ENCODE data around the gene IGF2BP3.

The IGF2BP3 gene

GRCh38 chr7:23393636-23394035 is 76.7 kb downstream of the IGF2BP3 start:
- Histone ChIP-seq H3K4me1 (ENCODE audit: insufficient read depth, insufficient read length) (no peaks in the 10 kb centered on the region), H3K9ac (ENCODE audit: insufficient read length, low read depth) (no peak overlapping the region), H3K4me3 (ENCODE audit: insufficient read length, low read depth) (no peak overlapping the region), H3K9me3 (ENCODE audit: insufficient read depth, low read length) (no peaks in the 10 kb centered on the region), H3K36me3 (ENCODE audit: insufficient read depth, insufficient read length, low read length) (peaks cover 28% of the 10 kb centered on the region), H3K27me3 (ENCODE audit: insufficient read depth, insufficient read length) (no peaks in the 10 kb centered on the region)
- DNase-seq (ENCODE audit: low read depth, low spot score) = no peak
- TF ChIP-seq YY1 (IDR thresholded peaks at IDR 0.05; ENCODE audit: insufficient read depth, insufficient read length) (no peak), SUZ12 (IDR thresholded peaks at IDR 0.05; ENCODE audit: extremely low read depth, insufficient read depth, insufficient read length) (no peak), ZNF274 (IDR thresholded peaks at IDR 0.05; ENCODE audit: low read depth, low read length) (no peak)

- no peak for TF ChIP-seq YY1 (IDR thresholded peaks at IDR 0.05; ENCODE audit: insufficient read depth, insufficient read length)
- no peak for TF ChIP-seq ZNF274 (IDR thresholded peaks at IDR 0.05; ENCODE audit: low read depth, low read length)
- TF ChIP-seq SUZ12 (IDR thresholded peaks at IDR 0.05; ENCODE audit: extremely low read depth, insufficient read depth, insufficient read length) = no peak
- Histone ChIP-seq H3K4me3 (ENCODE audit: insufficient read length, low read depth) (no peak overlapping the region), H3K9ac (ENCODE audit: insufficient read length, low read depth) (no peak overlapping the region), H3K9me3 (ENCODE audit: insufficient read depth, low read length) (no peaks in the 10 kb centered on the region), H3K36me3 (ENCODE audit: insufficient read depth, insufficient read length, low read length) (peaks cover 38% of the 10 kb centered on the region), H3K27me3 (ENCODE audit: insufficient read depth, insufficient read length) (no peaks in the 10 kb centered on the region), H3K4me1 (ENCODE audit: insufficient read depth, insufficient read length) (no peaks in the 10 kb centered on the region)
- no peak for DNase-seq (ENCODE audit: low read depth, low spot score)
These were observed 80.6 kb downstream of the IGF2BP3 start for GRCh38 chr7:23389701-23390100.

GRCh38 chr7:23387583-23387982 is 82.7 kb downstream of the IGF2BP3 start:
- H3K4me1 ChIP-seq (ENCODE audit: insufficient read depth, insufficient read length) = no peaks in the 10 kb centered on the region
- no peaks in the 10 kb centered on the region for H3K27me3 ChIP-seq (ENCODE audit: insufficient read depth, insufficient read length)
- H3K4me3 ChIP-seq (ENCODE audit: insufficient read length, low read depth) = no peak overlapping the region
- TF ChIP-seq ZNF274 (IDR thresholded peaks at IDR 0.05; ENCODE audit: low read depth, low read length) (no peak), YY1 (IDR thresholded peaks at IDR 0.05; ENCODE audit: insufficient read depth, insufficient read length) (no peak), SUZ12 (IDR thresholded peaks at IDR 0.05; ENCODE audit: extremely low read depth, insufficient read depth, insufficient read length) (no peak)
- DNase-seq (ENCODE audit: low read depth, low spot score) = no peak
- H3K9ac ChIP-seq (ENCODE audit: insufficient read length, low read depth) = no peak overlapping the region
- peaks cover 28% of the 10 kb centered on the region for H3K36me3 ChIP-seq (ENCODE audit: insufficient read depth, insufficient read length, low read length)
- H3K9me3 ChIP-seq (ENCODE audit: insufficient read depth, low read length) = no peaks in the 10 kb centered on the region

GRCh38 chr7:23385140-23385539 is 85.2 kb downstream of the IGF2BP3 start:
- H3K27me3 ChIP-seq (ENCODE audit: insufficient read depth, insufficient read length) = no peaks in the 10 kb centered on the region
- no peaks in the 10 kb centered on the region for H3K9me3 ChIP-seq (ENCODE audit: insufficient read depth, low read length)
- no peak overlapping the region for H3K9ac ChIP-seq (ENCODE audit: insufficient read length, low read depth)
- H3K4me3 ChIP-seq (ENCODE audit: insufficient read length, low read depth) = no peak overlapping the region
- TF ChIP-seq SUZ12 (IDR thresholded peaks at IDR 0.05; ENCODE audit: extremely low read depth, insufficient read depth, insufficient read length) (no peak), YY1 (IDR thresholded peaks at IDR 0.05; ENCODE audit: insufficient read depth, insufficient read length) (no peak), ZNF274 (IDR thresholded peaks at IDR 0.05; ENCODE audit: low read depth, low read length) (no peak)
- no peak for DNase-seq (ENCODE audit: low read depth, low spot score)
- H3K36me3 ChIP-seq (ENCODE audit: insufficient read depth, insufficient read length, low read length) = peaks cover 29% of the 10 kb centered on the region
- H3K4me1 ChIP-seq (ENCODE audit: insufficient read depth, insufficient read length) = no peaks in the 10 kb centered on the region

GRCh38 chr7:23383225-23383624 is 87.1 kb downstream of the IGF2BP3 start:
- Histone ChIP-seq H3K4me3 (ENCODE audit: insufficient read length, low read depth) (no peak overlapping the region), H3K9me3 (ENCODE audit: insufficient read depth, low read length) (no peaks in the 10 kb centered on the region), H3K9ac (ENCODE audit: insufficient read length, low read depth) (no peak overlapping the region), H3K27me3 (ENCODE audit: insufficient read depth, insufficient read length) (no peaks in the 10 kb centered on the region), H3K4me1 (ENCODE audit: insufficient read depth, insufficient read length) (no peaks in the 10 kb centered on the region), H3K36me3 (ENCODE audit: insufficient read depth, insufficient read length, low read length) (peaks cover 29% of the 10 kb centered on the region)
- TF ChIP-seq ZNF274 (IDR thresholded peaks at IDR 0.05; ENCODE audit: low read depth, low read length) (no peak), SUZ12 (IDR thresholded peaks at IDR 0.05; ENCODE audit: extremely low read depth, insufficient read depth, insufficient read length) (no peak), YY1 (IDR thresholded peaks at IDR 0.05; ENCODE audit: insufficient read depth, insufficient read length) (no peak)
- no peak for DNase-seq (ENCODE audit: low read depth, low spot score)

- no peak overlapping the region for H3K9ac ChIP-seq (ENCODE audit: insufficient read length, low read depth)
- H3K4me1 ChIP-seq (ENCODE audit: insufficient read depth, insufficient read length) = no peaks in the 10 kb centered on the region
- TF ChIP-seq SUZ12 (IDR thresholded peaks at IDR 0.05; ENCODE audit: extremely low read depth, insufficient read depth, insufficient read length) (no peak), YY1 (IDR thresholded peaks at IDR 0.05; ENCODE audit: insufficient read depth, insufficient read length) (no peak), ZNF274 (IDR thresholded peaks at IDR 0.05; ENCODE audit: low read depth, low read length) (no peak)
- DNase-seq (ENCODE audit: low read depth, low spot score) = no peak
- H3K36me3 ChIP-seq (ENCODE audit: insufficient read depth, insufficient read length, low read length) = peaks cover 21% of the 10 kb centered on the region
- H3K27me3 ChIP-seq (ENCODE audit: insufficient read depth, insufficient read length) = no peaks in the 10 kb centered on the region
- no peak overlapping the region for H3K4me3 ChIP-seq (ENCODE audit: insufficient read length, low read depth)
- no peaks in the 10 kb centered on the region for H3K9me3 ChIP-seq (ENCODE audit: insufficient read depth, low read length)
These were observed 89.3 kb downstream of the IGF2BP3 start for GRCh38 chr7:23380961-23381360.

GRCh38 chr7:23380556-23380955 is 89.7 kb downstream of the IGF2BP3 start:
- peaks cover 21% of the 10 kb centered on the region for H3K36me3 ChIP-seq (ENCODE audit: insufficient read depth, insufficient read length, low read length)
- no peak for TF ChIP-seq YY1 (IDR thresholded peaks at IDR 0.05; ENCODE audit: insufficient read depth, insufficient read length)
- no peak for TF ChIP-seq ZNF274 (IDR thresholded peaks at IDR 0.05; ENCODE audit: low read depth, low read length)
- TF ChIP-seq SUZ12 (IDR thresholded peaks at IDR 0.05; ENCODE audit: extremely low read depth, insufficient read depth, insufficient read length) = no peak
- no peaks in the 10 kb centered on the region for H3K4me1 ChIP-seq (ENCODE audit: insufficient read depth, insufficient read length)
- no peak overlapping the region for H3K4me3 ChIP-seq (ENCODE audit: insufficient read length, low read depth)
- H3K9me3 ChIP-seq (ENCODE audit: insufficient read depth, low read length) = no peaks in the 10 kb centered on the region
- H3K9ac ChIP-seq (ENCODE audit: insufficient read length, low read depth) = no peak overlapping the region
- no peak for DNase-seq (ENCODE audit: low read depth, low spot score)
- no peaks in the 10 kb centered on the region for H3K27me3 ChIP-seq (ENCODE audit: insufficient read depth, insufficient read length)

All from NT2/D1 (cell line).